PFSK-1 (cell line): ENCODE data around the gene CFAP61.

Experiments
- FOXP2 ChIP-seq: optimal IDR thresholded peaks from 2 replicates; pipeline ENCODE3; 2011; ENCODE audit warnings: borderline replicate concordance, control low read depth, inconsistent platforms; ENCODE audit not compliant: insufficient read depth; ENCODE audit errors: extremely low read length, extremely low read depth
- POLR2AphosphoS5 ChIP-seq: IDR thresholded peaks from 2 replicates; pipeline ENCODE4 v1.6.1; 2012; ENCODE audit warnings: low read depth, mild to moderate bottlenecking, control low read depth, low read length, moderate library complexity
- REST ChIP-seq, 2 experiments: IDR thresholded peaks; 2 replicates each; pipeline versions ENCODE4 v1.6.1 to v1.8.0; 2011 to 2012; ENCODE audit warnings: low read depth in 2 of 2, low read length in 2 of 2, control low read depth in 1 of 2, inconsistent platforms in 1 of 2, mild to moderate bottlenecking in 1 of 2, moderate library complexity in 1 of 2; ENCODE audit not compliant: insufficient read depth in 1 of 2
- SIN3A ChIP-seq: IDR thresholded peaks from 2 replicates; pipeline ENCODE4 v1.6.1; 2012; ENCODE audit warnings: mild to moderate bottlenecking, low read length, moderate library complexity, borderline replicate concordance; ENCODE audit not compliant: insufficient read depth
- TAF1 ChIP-seq: IDR thresholded peaks from 2 replicates; pipeline ENCODE4 v1.6.1; 2012; ENCODE audit warnings: low read length, control low read depth, borderline replicate concordance; ENCODE audit not compliant: insufficient read depth

The CFAP61 gene

DNA sequence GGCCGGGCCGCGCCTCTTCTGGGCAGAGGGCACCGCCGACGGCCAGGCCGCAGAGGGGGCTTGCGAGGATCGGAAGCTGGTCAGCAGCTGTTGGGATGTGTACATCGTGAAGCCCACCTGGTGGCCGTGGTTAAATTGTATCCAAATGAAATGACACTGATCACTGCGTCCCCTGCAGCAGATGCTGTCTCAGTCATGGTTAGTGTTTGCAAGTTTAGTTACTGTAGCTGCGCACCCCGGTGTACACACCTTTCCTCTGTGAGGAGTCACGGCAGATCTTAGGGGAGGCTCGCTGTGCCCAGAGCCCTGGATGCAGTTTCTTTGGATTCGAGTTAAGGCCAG, 34.5 kb upstream of the CFAP61 start:
- TF ChIP-seq POLR2AphosphoS5 (no peak), SIN3A (no peak), TAF1 (no peak), REST (IDR thresholded peaks at IDR 0.05; ENCODE audit: insufficient read depth in 1 of 2, low read depth in 2 of 2, low read length in 2 of 2) (no peak), FOXP2 (no peak)

GRCh38 chr20:20018366-20018765, 34.0 kb upstream of the CFAP61 start:
- TF ChIP-seq FOXP2 (no peak), TAF1 (no peak), REST (IDR thresholded peaks at IDR 0.05; ENCODE audit: insufficient read depth in 1 of 2, low read depth in 2 of 2, low read length in 2 of 2) (no peak), SIN3A (no peak), POLR2AphosphoS5 (no peak)

GRCh38 chr20:20019123-20019522, 33.2 kb upstream of the CFAP61 start:
- TF ChIP-seq REST (IDR thresholded peaks at IDR 0.05; ENCODE audit: insufficient read depth in 1 of 2, low read depth in 2 of 2, low read length in 2 of 2) (no peak), POLR2AphosphoS5 (no peak), FOXP2 (no peak), SIN3A (no peak), TAF1 (no peak)

DNA sequence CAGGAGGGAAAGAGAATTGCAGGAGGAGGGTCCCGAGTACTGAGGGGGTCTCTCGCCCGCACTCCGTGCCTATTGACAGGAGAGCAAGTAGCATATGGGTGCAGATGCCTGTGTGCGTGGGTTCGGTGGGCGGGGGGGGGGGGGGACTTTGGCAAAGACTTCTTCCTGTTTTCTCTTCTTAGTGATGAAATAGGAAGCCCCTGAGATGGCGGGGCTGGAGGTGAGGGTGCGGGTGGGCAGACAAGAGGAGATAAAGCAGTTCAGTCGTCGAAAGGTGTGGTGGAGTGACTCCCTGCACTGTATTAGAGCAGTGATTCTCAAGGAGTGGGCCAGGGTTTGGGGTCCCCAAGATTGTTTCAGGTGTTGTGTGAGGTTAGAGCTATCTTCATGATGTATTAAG, 31.4 kb upstream of the CFAP61 start:
- TF ChIP-seq FOXP2 (no peak), TAF1 (no peak), REST (IDR thresholded peaks at IDR 0.05; ENCODE audit: insufficient read depth in 1 of 2, low read depth in 2 of 2, low read length in 2 of 2) (no peak)

DNA sequence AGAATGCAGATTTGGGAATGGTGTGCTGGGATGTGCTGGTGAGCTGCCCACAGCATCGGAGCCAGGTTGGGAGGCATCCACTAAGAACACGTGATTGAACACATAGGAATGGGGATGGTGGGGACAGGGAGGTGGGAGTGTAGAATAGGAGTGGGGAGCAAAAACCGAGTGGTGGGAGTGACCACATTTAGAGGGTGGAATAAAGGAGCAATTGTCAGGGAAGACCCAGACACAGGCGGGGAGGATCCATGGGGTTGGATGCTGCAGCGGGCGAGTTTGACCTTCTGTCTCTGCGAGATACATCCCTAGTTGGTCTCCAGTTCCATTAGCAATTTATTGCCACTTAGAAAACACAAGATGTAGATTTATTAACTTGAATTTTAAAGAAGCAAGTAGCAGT, 30.5 kb upstream of the CFAP61 start:
- TF ChIP-seq TAF1 (no peak), REST (IDR thresholded peaks at IDR 0.05; ENCODE audit: insufficient read depth in 1 of 2, low read depth in 2 of 2, low read length in 2 of 2) (no peak)
